Stomach (tissue), 9 donors: ENCODE data around the gene DPF1. TPM values are rescaled to one million over a fixed set of nuclear protein-coding genes. Genes with fewer than 3 reads are reported as not detected.
"Not testable (repeated sequence)": the region's sequence is repeated elsewhere in the genome, so short reads cannot be mapped to it uniquely, and the experiment has no call there.

ENCODE experiments used
- DNase-seq, 2 donors: peaks; one replicate each; pipeline versions ENCODE4 v3.0.0 to v3.0.0-alpha.2; 2013 to 2019
- H3K27ac ChIP-seq, 5 donors: fragments of 200-600 bp in 4 of 5; sonication (generic) in 4 of 5; one replicate each; pipeline ENCODE4 v1.5.1; 2013 to 2019; ENCODE audit warnings: mild to moderate bottlenecking in 1 of 5, moderate library complexity in 1 of 5
- H3K27me3 ChIP-seq, 3 donors: fragments of 200-600 bp; sonication (generic); one replicate each; pipeline ENCODE4 v1.5.1; 2017 to 2019; ENCODE audit warnings: mixed run types in 1 of 3
- H3K36me3 ChIP-seq, 4 donors: fragments of 200-600 bp; sonication (generic); 1 replicate in 3 of 4; 2 replicates in 1 of 4; pipeline ENCODE4 v1.5.1; 2016 to 2019
- H3K4me1 ChIP-seq, 4 donors: fragments of 200-600 bp; sonication (generic); one replicate each; pipeline ENCODE4 v1.5.1; 2016 to 2019
- H3K4me3 ChIP-seq, 4 donors: fragments of 200-600 bp; sonication (generic) in 3 of 4; one replicate each; pipeline ENCODE4 v1.5.1; 2016 to 2019; ENCODE audit warnings: mild to moderate bottlenecking in 1 of 4
- H3K9me3 ChIP-seq, 4 donors: fragments of 200-600 bp; sonication (generic); one replicate each; pipeline ENCODE4 v1.5.1; 2016 to 2019
- CTCF ChIP-seq, 7 experiments: fragments of 450-650 bp in 4 of 7; fragments of 200-600 bp in 3 of 7; sonication (generic) in 3 of 7; IDR thresholded peaks; one replicate each; pipeline ENCODE4 v1.5.1; 2016 to 2019; ENCODE audit warnings: antibody characterized with exemption in 7 of 7, control low read depth in 2 of 7, mild to moderate bottlenecking in 1 of 7
- EP300 ChIP-seq: sonication (generic); formaldehyde crosslinking; IDR thresholded peaks from one replicate; pipeline ENCODE4 v1.6.1; 2017; ENCODE audit warnings: antibody characterized with exemption
- POLR2A ChIP-seq, 4 donors: fragments of 450-650 bp; IDR thresholded peaks; one replicate each; pipeline ENCODE4 v1.6.1; 2016; ENCODE audit warnings: antibody characterized with exemption in 4 of 4, control low read depth in 2 of 4, mild to moderate bottlenecking in 1 of 4, moderate library complexity in 1 of 4
- POLR2AphosphoS5 ChIP-seq, 3 donors: sonication (generic); formaldehyde crosslinking; IDR thresholded peaks; one replicate each; pipeline ENCODE4 v1.6.1; 2016; ENCODE audit warnings: antibody characterized with exemption in 3 of 3
- WGBS, 5 donors: extraction: QIAGEN DNeasy Blood & Tissue Kit in 3 of 5; methylation state at CpG; one replicate each; pipeline versions ENCODE4 v1.1.5 to v1.1.7; 2013 to 2018; 5-methylcytosine and 5-hydroxymethylcytosine counted together
- intact Hi-C: fragments of 100-400 bp; cut with DNase I; formaldehyde crosslinking; loops from one replicate; pipeline ENCODE4 v1.15.1; 2023; ENCODE audit warnings: low total_unique reads
- polyA plus RNA-seq, 3 donors: library from polyadenylated mRNA; stranded (reverse); fragments of 200-250 nt; gene quantifications; one replicate each; pipeline ENCODE4 v1.2.3, GENCODE V29; 2013
- total RNA-seq, 5 donors: library from RNA; depleted of rRNA; stranded (reverse); fragments of >200 nt; gene quantifications; one replicate each; pipeline versions ENCODE4 v1.1.0 to v1.2.3, GENCODE V29; 2014 to 2016
- donor health status: healthy with polysubstance abuse.
- donor health status: Bipolar disorder and iron deficiency.
- donor health status: healthy.

The DPF1 gene
- total and polyA plus RNA-seq, 8 donors = 0.12 to 0.43 TPM; not detected in 6

DNA sequence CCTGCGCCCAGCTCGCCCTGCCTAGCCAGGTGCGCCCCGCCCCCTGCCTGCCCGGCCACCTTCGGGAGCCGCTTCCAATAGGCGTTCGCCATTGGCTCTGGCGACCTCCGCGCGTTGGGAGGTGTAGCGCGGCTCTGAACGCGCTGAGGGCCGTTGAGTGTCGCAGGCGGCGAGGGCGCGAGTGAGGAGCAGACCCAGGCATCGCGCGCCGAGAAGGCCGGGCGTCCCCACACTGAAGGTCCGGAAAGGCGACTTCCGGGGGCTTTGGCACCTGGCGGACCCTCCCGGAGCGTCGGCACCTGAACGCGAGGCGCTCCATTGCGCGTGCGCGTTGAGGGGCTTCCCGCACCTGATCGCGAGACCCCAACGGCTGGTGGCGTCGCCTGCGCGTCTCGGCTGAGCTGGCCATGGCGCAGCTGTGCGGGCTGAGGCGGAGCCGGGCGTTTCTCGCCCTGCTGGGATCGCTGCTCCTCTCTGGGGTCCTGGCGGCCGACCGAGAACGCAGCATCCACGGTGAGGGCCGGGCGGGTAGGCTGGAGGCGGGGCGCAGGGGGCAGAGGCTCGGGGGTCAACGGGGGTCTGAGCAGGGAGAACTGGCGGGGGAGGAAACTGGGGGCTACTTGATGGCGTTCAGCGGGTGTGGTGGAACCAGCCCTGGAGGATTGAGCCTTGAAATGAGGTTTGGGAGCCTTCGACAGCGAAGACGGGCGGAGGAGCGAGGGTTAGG lies 40.6 kb upstream of the DPF1 start, which contains the start of gene SPINT2:
TSS of gene SPINT2 (plus strand) at position 88 of the 727 bp plus-strand sequence. CDS start at position 408, 320 bp downstream.
- peaks cover 0 to 12% (median 0%) of the 10 kb centered on the region in 3 donors for H3K27me3 ChIP-seq
- 3 to 12% (median 5%) methylated on average over 37 to 78 of the region's 78 CpGs for WGBS, 5 donors
- intact Hi-C loops = no loop called here
- no peaks in the 10 kb centered on the region for H3K9me3 ChIP-seq
- H3K4me1 ChIP-seq = peaks cover 31 to 60% (median 45%) of the 10 kb centered on the region in 4 donors
- peak within 1 kb of the TSS; percentile 50 to 67 (median 57) for H3K4me3 ChIP-seq
- H3K27ac ChIP-seq = peak within 1 kb of the TSS; percentile 84 to 99 (median 90)
- TF ChIP-seq POLR2AphosphoS5 (IDR thresholded peaks at IDR 0.05) = peak in 2 of 3 donors; percentile 98
- TF ChIP-seq EP300 = no peak
- no peak for TF ChIP-seq CTCF (IDR thresholded peaks at IDR 0.05)
- peak in 2 of 4 donors; percentile 72 to 87 for TF ChIP-seq POLR2A (IDR thresholded peaks at IDR 0.05)
- no peaks in the 10 kb centered on the region for H3K36me3 ChIP-seq
- DNase-seq = no peak

DNA sequence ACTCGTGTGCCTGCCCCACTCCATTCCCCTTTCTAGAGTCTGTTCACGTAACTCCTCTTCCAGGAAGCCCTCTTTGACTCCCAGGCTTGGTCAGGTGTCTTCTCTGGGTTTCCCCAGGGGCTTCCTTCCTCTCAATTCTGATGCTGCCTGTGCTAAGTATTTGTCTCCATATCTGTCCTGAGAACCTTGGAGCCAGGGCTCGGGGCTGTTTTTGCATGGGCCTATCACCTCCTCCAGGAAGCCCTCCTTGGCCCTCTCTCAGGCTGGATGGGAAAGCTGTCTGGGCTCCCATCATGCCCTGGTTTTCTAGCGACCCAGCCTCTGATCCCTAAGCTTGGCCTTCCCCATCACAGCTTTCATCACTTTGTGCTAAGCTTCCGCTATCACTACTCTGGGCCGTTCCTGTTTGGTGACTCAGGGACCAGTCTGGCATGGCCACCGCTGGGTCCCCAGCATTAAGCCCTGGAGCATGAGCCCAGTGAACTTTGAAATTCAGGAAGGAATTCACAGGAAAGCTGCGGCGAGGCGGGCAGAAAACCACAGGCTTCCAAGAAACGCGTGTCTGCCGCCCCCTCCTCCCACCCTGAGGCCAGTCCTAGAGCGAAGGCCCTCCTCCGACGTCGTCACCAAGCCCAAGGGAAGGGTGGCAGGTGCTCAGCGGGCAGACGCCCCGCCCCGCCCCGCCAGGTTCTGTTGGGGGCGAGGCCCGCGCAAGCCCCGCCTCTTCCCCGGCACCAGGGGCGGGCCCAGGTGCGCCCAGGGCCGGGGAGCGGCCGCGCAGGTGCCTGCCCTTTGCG lies 39.9 kb upstream of the DPF1 start:
- TF ChIP-seq CTCF (IDR thresholded peaks at IDR 0.05) (no peak), POLR2AphosphoS5 (IDR thresholded peaks at IDR 0.05) (no peak), EP300 (no peak), POLR2A (IDR thresholded peaks at IDR 0.05) (no peak)
- Histone ChIP-seq H3K27ac (peak overlapping the region; percentile 84 to 99 (median 90)), H3K9me3 (no peaks in the 10 kb centered on the region), H3K36me3 (no peaks in the 10 kb centered on the region), H3K4me1 (peaks cover 31 to 56% (median 42%) of the 10 kb centered on the region in 4 donors), H3K4me3 (peak overlapping the region; percentile 50 to 67 (median 57)), H3K27me3 (peaks cover 0 to 12% (median 0%) of the 10 kb centered on the region in 3 donors)
- intact Hi-C loops = no loop called here
- DNase-seq = peak; percentile 97 to 98
- WGBS, 5 donors = 7 to 15% (median 9%) methylated on average over 17 to 34 of the region's 34 CpGs

DNA sequence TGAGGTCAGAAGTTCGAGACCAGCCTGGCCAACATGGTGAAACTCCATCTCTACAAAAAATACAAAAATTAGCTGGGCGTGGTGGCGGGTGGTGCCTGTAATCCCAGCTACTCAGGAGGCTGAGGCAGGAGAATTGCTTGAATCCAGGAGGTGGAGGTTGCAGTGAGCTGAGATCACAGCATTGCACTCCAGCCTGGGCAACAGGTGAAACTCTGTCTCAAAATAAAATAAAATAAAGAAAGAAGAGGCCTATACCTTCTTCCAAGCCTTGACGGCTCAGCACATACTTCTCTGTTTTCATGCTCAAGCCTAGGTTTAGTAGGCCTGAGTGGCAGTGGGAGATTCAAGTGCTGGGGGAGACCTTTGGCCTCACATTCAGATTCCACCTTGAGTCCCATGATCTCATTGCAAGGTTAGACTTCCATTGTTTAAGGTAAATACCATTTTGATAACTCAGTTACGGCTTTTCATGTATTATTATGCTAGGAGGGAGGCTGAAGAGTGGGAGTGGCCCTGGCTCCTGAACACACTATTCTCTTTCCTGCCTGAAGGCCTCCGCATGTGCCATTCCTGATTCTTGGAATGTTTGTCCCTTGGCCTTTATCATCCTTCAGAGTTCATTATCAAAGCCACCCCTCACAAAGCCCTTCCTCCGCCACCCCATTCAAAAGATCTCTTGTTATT lies 38.7 kb upstream of the DPF1 start:
- peak in 1 of 2 donors; percentile 69 for DNase-seq

GRCh38 chr19:38261942-38262341 lies 37.9 kb upstream of the DPF1 start:
- intact Hi-C loops = not testable (repeated sequence)

More for the DNA sequence above, 38.7 kb upstream of the DPF1 start:
- Histone ChIP-seq H3K4me1 (peaks cover 21 to 45% (median 36%) of the 10 kb centered on the region in 4 donors), H3K27me3 (peaks cover 0 to 12% (median 0%) of the 10 kb centered on the region in 3 donors), H3K36me3 (no peaks in the 10 kb centered on the region), H3K27ac (peak overlapping the region; percentile 46 to 95 (median 88)), H3K4me3 (no peak overlapping the region), H3K9me3 (no peaks in the 10 kb centered on the region)
- intact Hi-C loops = no loop called here
- TF ChIP-seq POLR2AphosphoS5 (IDR thresholded peaks at IDR 0.05) = no peak
- TF ChIP-seq EP300 = no peak
- no peak for TF ChIP-seq POLR2A (IDR thresholded peaks at IDR 0.05)
- TF ChIP-seq CTCF (IDR thresholded peaks at IDR 0.05) = no peak
- 62 to 78% (median 72%) methylated on average over 7 of the region's 7 CpGs for WGBS, 5 donors

More at GRCh38 chr19:38261942-38262341, 37.9 kb upstream of the DPF1 start:
- not testable (repeated sequence) for DNase-seq, H3K9me3 ChIP-seq, H3K4me3 ChIP-seq, H3K36me3 ChIP-seq
- WGBS, 5 donors = 91 to 94% (median 92%) methylated on average over 11 to 12 of the region's 12 CpGs
- Histone ChIP-seq H3K4me1 (peaks cover 18 to 38% (median 30%) of the 10 kb centered on the region in 4 donors), H3K27ac (peak overlapping the region in 1 of 5 donors; percentile 84), H3K27me3 (peaks cover 0 to 17% (median 0%) of the 10 kb centered on the region in 3 donors)
